ENCODE results near the gene C4orf54. TPM values are rescaled to one million over a fixed set of nuclear protein-coding genes. Genes with fewer than 3 reads are reported as not detected.

C4orf54 gene
- under 1 TPM in 5 of 6 experiments, not detected in 1; 0.02 to 0.03 (median 0.02) TPM for total RNA-seq (2021; fragmentation: NEBNext Ultra II Directional; extraction: Animal tissue kit (Norgen Biotek cat#: 25700))
- long read RNA-seq = 0 reads

- Mint-ChIP-seq H3K27me3 (ENCODE audit: insufficient read depth) (peaks cover 3% of the 10 kb centered on the region), H3K4me3 (no peak within 1 kb of the TSS), H3K4me1 (ENCODE audit: low read depth) (peaks cover 27% of the 10 kb centered on the region), H3K27ac (no peak within 1 kb of the TSS), H3K9me3 (no peaks in the 10 kb centered on the region), H3K36me3 (ENCODE audit: low read depth) (no peaks in the 10 kb centered on the region)
- TF ChIP-seq CTCF (IDR thresholded peaks at IDR 0.05) = no peak
- no peak for DNase-seq
These were observed at the start of gene C4orf54 for GRCh38 chr4:99657798-99658197. C4orf54 (minus strand) TSS chr4:99657828; CDS start chr4:99654648, 3,180 bp downstream.

GRCh38 chr4:99705891-99706290 lies 48.3 kb upstream of the C4orf54 start:
- no peaks in the 10 kb centered on the region for H3K36me3 Mint-ChIP-seq (ENCODE audit: low read depth)

GRCh38 chr4:99696801-99697200 lies 39.2 kb upstream of the C4orf54 start:
- DNase-seq = no peak
- H3K4me3 Mint-ChIP-seq = no peak overlapping the region
- H3K27ac Mint-ChIP-seq = no peak overlapping the region
- no peak for TF ChIP-seq CTCF (IDR thresholded peaks at IDR 0.05)
- peaks cover 17% of the 10 kb centered on the region; the same call in 1 of the 2 replicates for H3K9me3 Mint-ChIP-seq
- H3K36me3 Mint-ChIP-seq (ENCODE audit: low read depth) = no peaks in the 10 kb centered on the region
- no peaks in the 10 kb centered on the region; the same call in 1 of the 2 replicates for H3K27me3 Mint-ChIP-seq (ENCODE audit: insufficient read depth)
- no peaks in the 10 kb centered on the region for H3K4me1 Mint-ChIP-seq (ENCODE audit: low read depth)

More at GRCh38 chr4:99705891-99706290, 48.3 kb upstream of the C4orf54 start:
- no peak overlapping the region for H3K27ac Mint-ChIP-seq
- TF ChIP-seq CTCF (IDR thresholded peaks at IDR 0.05) = no peak
- H3K4me3 Mint-ChIP-seq = no peak overlapping the region
- peaks cover 1% of the 10 kb centered on the region; the same call in 1 of the 2 replicates for H3K9me3 Mint-ChIP-seq
- H3K27me3 Mint-ChIP-seq (ENCODE audit: insufficient read depth) = peaks cover 2% of the 10 kb centered on the region; the same call in 1 of the 2 replicates
- DNase-seq = no peak
- H3K4me1 Mint-ChIP-seq (ENCODE audit: low read depth) = no peaks in the 10 kb centered on the region

- H3K4me1 Mint-ChIP-seq (ENCODE audit: low read depth) = no peaks in the 10 kb centered on the region
- H3K27ac Mint-ChIP-seq = no peak overlapping the region
- H3K9me3 Mint-ChIP-seq = peaks cover 17% of the 10 kb centered on the region
- no peaks in the 10 kb centered on the region for H3K36me3 Mint-ChIP-seq (ENCODE audit: low read depth)
- DNase-seq = no peak
- no peaks in the 10 kb centered on the region; the same call in none of the 2 replicates for H3K27me3 Mint-ChIP-seq (ENCODE audit: insufficient read depth)
- H3K4me3 Mint-ChIP-seq = no peak overlapping the region
- TF ChIP-seq CTCF (IDR thresholded peaks at IDR 0.05) = no peak
These were observed 35.5 kb upstream of the C4orf54 start for GRCh38 chr4:99693140-99693539.

- H3K27ac Mint-ChIP-seq = no peak overlapping the region
- no peak overlapping the region for H3K4me3 Mint-ChIP-seq
- H3K4me1 Mint-ChIP-seq (ENCODE audit: low read depth) = no peaks in the 10 kb centered on the region
- DNase-seq = no peak
- H3K36me3 Mint-ChIP-seq (ENCODE audit: low read depth) = no peaks in the 10 kb centered on the region
- TF ChIP-seq CTCF (IDR thresholded peaks at IDR 0.05) = no peak
- H3K9me3 Mint-ChIP-seq = peaks cover 14% of the 10 kb centered on the region
- H3K27me3 Mint-ChIP-seq (ENCODE audit: insufficient read depth) = no peaks in the 10 kb centered on the region; the same call in 1 of the 2 replicates
These were observed 33.4 kb upstream of the C4orf54 start for GRCh38 chr4:99690990-99691389.

Data from HFFc6 (cell line).